Mesodermal cell (in vitro differentiated cells): ENCODE measurements around the gene BACE1.

Experiments
- H3K27ac ChIP-seq: 2 replicates; pipeline ENCODE4 v1.7.0; 2013; ENCODE audit warnings: mild to moderate bottlenecking, low read depth, low read length, moderate library complexity; ENCODE audit not compliant: severe bottlenecking
- H3K36me3 ChIP-seq: 2 replicates; pipeline ENCODE4 v1.7.1; 2013; ENCODE audit warnings: mild to moderate bottlenecking, low read length, moderate library complexity; ENCODE audit not compliant: control insufficient read depth, insufficient read depth
- H3K4me1 ChIP-seq: one replicate; pipeline ENCODE4 v1.7.1; 2013; ENCODE audit warnings: mild to moderate bottlenecking, low read length; ENCODE audit not compliant: insufficient read depth, control insufficient read depth, poor library complexity, severe bottlenecking
- H3K4me3 ChIP-seq: 2 replicates; pipeline ENCODE4 v1.7.0; 2013; ENCODE audit warnings: low read length, control low read depth, mild to moderate bottlenecking; ENCODE audit not compliant: insufficient read depth, poor library complexity, severe bottlenecking; ENCODE audit errors: extremely low read depth
- H3K9me3 ChIP-seq: 2 replicates; pipeline ENCODE4 v1.7.1; 2013; ENCODE audit warnings: mild to moderate bottlenecking, low read length, moderate library complexity; ENCODE audit not compliant: control insufficient read depth
- WGBS, 2 experiments: methylation state at CpG; one replicate each; pipeline ENCODE4 v1.1.5; 2013; ENCODE audit warnings: missing lambda C conversion rate in 2 of 2; ENCODE audit not compliant: insufficient coverage in 2 of 2; 5-methylcytosine and 5-hydroxymethylcytosine counted together

Gene BACE1

GRCh38 chr11:117251506-117251905 is 64.5 kb downstream of the BACE1 start:
- no peaks in the 10 kb centered on the region for H3K9me3 ChIP-seq
- 88 to 90% methylated on average over 2 to 3 of the region's 10 CpGs for WGBS, 2 experiments
- H3K27ac ChIP-seq, result no peak overlapping the region
- peaks cover 76% of the 10 kb centered on the region for H3K36me3 ChIP-seq
- H3K4me3 ChIP-seq, result no peak overlapping the region
- no peaks in the 10 kb centered on the region for H3K4me1 ChIP-seq

- no peak overlapping the region for H3K4me3 ChIP-seq
- peaks cover 79% of the 10 kb centered on the region for H3K36me3 ChIP-seq
- 89 to 93% methylated on average over 3 of the region's 4 CpGs for WGBS, 2 experiments
- H3K4me1 ChIP-seq, result no peaks in the 10 kb centered on the region
- H3K27ac ChIP-seq, result no peak overlapping the region
- H3K9me3 ChIP-seq, result no peaks in the 10 kb centered on the region
Observed at GRCh38 chr11:117249571-117249970, 66.5 kb downstream of the BACE1 start.

- 100% methylated on average over 2 to 3 of the region's 4 CpGs for WGBS, 2 experiments
- no peak overlapping the region for H3K4me3 ChIP-seq
- H3K27ac ChIP-seq, result no peak overlapping the region
- H3K9me3 ChIP-seq, result no peaks in the 10 kb centered on the region
- H3K4me1 ChIP-seq, result no peaks in the 10 kb centered on the region
- H3K36me3 ChIP-seq, result peaks cover 80% of the 10 kb centered on the region
Observed at GRCh38 chr11:117248341-117248740, 67.7 kb downstream of the BACE1 start.

DNA sequence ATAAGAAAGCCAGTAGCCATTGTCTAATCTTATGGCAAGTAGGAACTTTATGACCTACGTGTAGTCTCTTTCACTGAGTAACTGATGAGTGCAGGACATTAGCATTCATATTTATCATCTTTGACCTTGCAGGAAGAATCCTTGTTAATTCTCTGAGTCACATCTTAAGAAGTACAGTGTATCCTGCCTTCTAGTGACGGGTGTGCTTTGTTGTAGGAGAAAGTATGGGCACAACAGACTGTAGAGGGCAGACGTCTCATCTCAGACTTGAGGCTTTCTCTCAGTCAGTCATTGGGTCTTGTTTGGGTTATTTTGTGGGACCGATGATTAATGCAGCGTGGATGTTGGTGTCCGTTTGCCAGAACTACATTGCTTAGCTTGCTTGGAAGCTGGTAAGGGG is 76.8 kb downstream of the BACE1 start:
- H3K36me3 ChIP-seq, result peaks cover 77% of the 10 kb centered on the region
- H3K9me3 ChIP-seq, result no peaks in the 10 kb centered on the region
- WGBS, 2 experiments, result 91 to 93% methylated on average over 5 of the region's 6 CpGs
- no peaks in the 10 kb centered on the region for H3K4me1 ChIP-seq
- H3K4me3 ChIP-seq, result no peak overlapping the region
- H3K27ac ChIP-seq, result no peak overlapping the region

DNA sequence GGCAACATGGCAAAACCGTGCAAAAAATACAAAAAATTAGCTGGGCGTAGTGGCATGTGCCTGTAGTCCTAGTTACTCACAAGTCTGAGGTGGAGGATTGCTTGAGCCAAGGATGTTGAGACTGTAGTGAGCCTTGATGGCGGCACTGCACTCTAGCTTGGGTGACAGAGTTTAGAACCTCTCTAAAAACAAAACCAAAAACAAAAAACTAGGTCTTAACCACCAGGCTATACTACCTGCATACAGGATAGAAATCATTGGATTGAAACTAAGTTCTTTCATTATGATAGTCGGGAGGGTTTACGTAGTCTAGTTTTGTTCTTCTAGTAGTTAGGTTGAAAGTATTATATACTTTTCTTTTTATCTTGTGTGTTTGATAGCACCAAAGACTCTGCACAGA is 77.8 kb downstream of the BACE1 start:
- no peaks in the 10 kb centered on the region for H3K9me3 ChIP-seq
- 100% methylated on average over 1 to 2 of the region's 5 CpGs for WGBS, 2 experiments
- H3K27ac ChIP-seq, result no peak overlapping the region
- no peak overlapping the region for H3K4me3 ChIP-seq
- H3K36me3 ChIP-seq, result peaks cover 69% of the 10 kb centered on the region
- no peaks in the 10 kb centered on the region for H3K4me1 ChIP-seq
